HPDE6-E6E7 (cell line): ENCODE measurements around the gene VAV3.

ENCODE experiments used
- DNase-seq: peaks from one replicate; pipeline ENCODE4 v3.0.0; 2011; ENCODE audit warnings: missing footprints; ENCODE audit errors: extremely low spot score

The VAV3 gene

GRCh38 chr1:107648071-107648470 is 316.9 kb downstream of the VAV3 start:
- DNase-seq: peak; percentile 29

- DNase-seq: no peak
These were observed 318.0 kb downstream of the VAV3 start for GRCh38 chr1:107647012-107647411.

GRCh38 chr1:107643766-107644165 is 321.2 kb downstream of the VAV3 start:
- DNase-seq: no peak

- no peak for DNase-seq
These were observed 324.8 kb downstream of the VAV3 start for GRCh38 chr1:107640207-107640606.

GRCh38 chr1:107637101-107637500 is 327.9 kb downstream of the VAV3 start:
- no peak for DNase-seq

GRCh38 chr1:107633596-107633995 is 331.4 kb downstream of the VAV3 start:
- no peak for DNase-seq

GRCh38 chr1:107626073-107626796 is 338.7 kb downstream of the VAV3 start:
- DNase-seq: no peak

GRCh38 chr1:107625405-107626029 is 339.5 kb downstream of the VAV3 start:
- no peak for DNase-seq

GRCh38 chr1:107623431-107623830 is 341.5 kb downstream of the VAV3 start:
- DNase-seq: no peak

- DNase-seq: no peak
These were observed 342.0 kb downstream of the VAV3 start for GRCh38 chr1:107622966-107623365.

GRCh38 chr1:107622535-107622934 is 342.4 kb downstream of the VAV3 start:
- no peak for DNase-seq

- DNase-seq: no peak
These were observed 344.2 kb downstream of the VAV3 start for GRCh38 chr1:107620753-107621152.

- DNase-seq: no peak
These were observed 346.4 kb downstream of the VAV3 start for GRCh38 chr1:107618539-107618938.

GRCh38 chr1:107617921-107618320 is 347.1 kb downstream of the VAV3 start:
- no peak for DNase-seq

GRCh38 chr1:107617456-107617855 is 347.5 kb downstream of the VAV3 start:
- no peak for DNase-seq

- DNase-seq: no peak
These were observed 355.2 kb downstream of the VAV3 start for GRCh38 chr1:107609808-107610207.

GRCh38 chr1:107604825-107605224 is 360.2 kb downstream of the VAV3 start:
- no peak for DNase-seq

GRCh38 chr1:107600607-107601160 is 364.3 kb downstream of the VAV3 start:
- DNase-seq: no peak

- no peak for DNase-seq
These were observed 365.8 kb downstream of the VAV3 start for GRCh38 chr1:107599220-107599619.

GRCh38 chr1:107597290-107597689 is 367.7 kb downstream of the VAV3 start:
- DNase-seq: no peak

- no peak for DNase-seq
These were observed 370.4 kb downstream of the VAV3 start for GRCh38 chr1:107594536-107594935.

- DNase-seq: peak; percentile 11
These were observed 371.3 kb downstream of the VAV3 start for GRCh38 chr1:107593501-107594209.
